SK-N-SH (cell line): Measurements from ENCODE around the gene RLBP1.

Source experiments
- CTCF ChIP-seq: fragments of 200-600 bp; sonication (generic); IDR thresholded peaks from 2 replicates; pipeline ENCODE4 v1.6.1; 2017; ENCODE audit warnings: antibody characterized with exemption, mild to moderate bottlenecking, moderate library complexity
- EZH2phosphoT487 ChIP-seq: fragments of 200-600 bp; sonication (generic); IDR thresholded peaks from 2 replicates; pipeline ENCODE4 v1.6.1; 2017; ENCODE audit warnings: low read depth, mixed run types, mild to moderate bottlenecking, antibody characterized with exemption, moderate library complexity, borderline replicate concordance
- POLR2AphosphoS5 ChIP-seq: IDR thresholded peaks from 2 replicates; pipeline ENCODE4 v1.6.1; 2012; ENCODE audit warnings: low read depth, low read length
- REST ChIP-seq: IDR thresholded peaks from 2 replicates; pipeline ENCODE4 v1.6.1; 2012; ENCODE audit warnings: mild to moderate bottlenecking, low read depth, low read length, moderate library complexity
- USF1 ChIP-seq: IDR thresholded peaks from 2 replicates; pipeline ENCODE4 v1.4.0; 2012; ENCODE audit warnings: low read depth, borderline replicate concordance

- TF ChIP-seq CTCF (no peak), EZH2phosphoT487 (no peak), REST (no peak), POLR2AphosphoS5 (no peak), USF1 (no peak)
Observed at GRCh38 chr15:89243046-89243690, 21.8 kb upstream of the RLBP1 start.
